ENCODE measurements around the gene ADD1.
"Not testable (repeated sequence)": the region's sequence is repeated elsewhere in the genome, so short reads cannot be mapped to it uniquely, and the experiment has no call there.

Gene ADD1

GRCh38 chr4:2922453-2923101 lies 78.9 kb downstream of the ADD1 start:
- DNase-seq (ENCODE audit: low read depth) = not testable (repeated sequence)

DNA sequence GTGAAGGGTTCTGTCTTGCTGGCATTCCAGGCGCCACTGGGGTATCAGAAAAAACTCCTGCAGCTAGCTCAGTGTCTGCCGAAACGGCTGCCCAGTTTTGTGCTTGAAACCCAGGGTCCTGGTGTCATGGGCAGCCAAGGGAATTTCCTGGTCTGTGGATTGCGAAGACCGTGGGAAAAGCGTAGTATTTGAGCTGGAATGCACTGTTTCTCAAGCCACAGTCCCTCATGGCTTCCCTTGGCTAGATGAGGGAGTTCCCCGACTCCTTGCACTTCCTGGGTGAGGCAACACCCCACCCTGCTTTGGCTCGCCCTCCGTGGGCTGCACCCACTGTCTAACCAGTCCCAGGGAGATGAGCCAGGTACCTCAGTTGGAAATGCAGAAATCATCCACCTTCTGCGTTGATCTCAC lies 79.5 kb downstream of the ADD1 start:
- no peak for DNase-seq (ENCODE audit: low read depth)

GRCh38 chr4:2923668-2924173 lies 80.1 kb downstream of the ADD1 start:
- DNase-seq (ENCODE audit: low read depth) = no peak

GRCh38 chr4:2924286-2924685 lies 80.6 kb downstream of the ADD1 start:
- DNase-seq (ENCODE audit: low read depth) = no peak

DNA sequence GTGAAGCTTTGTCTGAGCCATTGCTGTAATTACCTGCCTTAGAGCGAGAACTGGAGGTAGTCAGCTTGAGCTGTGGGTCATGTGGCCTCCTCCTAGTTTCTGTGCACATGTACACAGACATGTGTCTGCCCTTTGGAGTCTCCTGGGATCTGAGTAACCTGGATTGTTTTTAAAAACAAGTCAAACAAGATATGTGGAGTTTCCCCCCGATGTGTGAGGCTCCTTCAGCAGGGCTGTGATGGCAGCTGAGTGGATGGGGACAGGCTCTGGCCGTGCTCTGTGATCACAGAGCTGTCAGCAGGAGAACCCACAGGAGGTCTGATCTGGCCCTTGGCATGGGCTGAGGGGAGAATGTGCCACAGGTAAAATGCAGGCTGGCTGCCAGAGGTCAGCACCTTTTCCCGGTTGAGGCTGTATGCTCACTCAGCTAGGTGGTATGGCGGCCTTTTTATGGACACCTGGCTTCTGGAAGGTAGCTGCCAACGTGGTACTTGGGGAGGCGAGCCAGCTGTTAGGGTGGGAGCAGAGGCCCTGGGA lies 81.2 kb downstream of the ADD1 start:
- no peak for DNase-seq (ENCODE audit: low read depth)

GRCh38 chr4:2925496-2925895 lies 81.9 kb downstream of the ADD1 start:
- no peak for DNase-seq (ENCODE audit: low read depth)

DNA sequence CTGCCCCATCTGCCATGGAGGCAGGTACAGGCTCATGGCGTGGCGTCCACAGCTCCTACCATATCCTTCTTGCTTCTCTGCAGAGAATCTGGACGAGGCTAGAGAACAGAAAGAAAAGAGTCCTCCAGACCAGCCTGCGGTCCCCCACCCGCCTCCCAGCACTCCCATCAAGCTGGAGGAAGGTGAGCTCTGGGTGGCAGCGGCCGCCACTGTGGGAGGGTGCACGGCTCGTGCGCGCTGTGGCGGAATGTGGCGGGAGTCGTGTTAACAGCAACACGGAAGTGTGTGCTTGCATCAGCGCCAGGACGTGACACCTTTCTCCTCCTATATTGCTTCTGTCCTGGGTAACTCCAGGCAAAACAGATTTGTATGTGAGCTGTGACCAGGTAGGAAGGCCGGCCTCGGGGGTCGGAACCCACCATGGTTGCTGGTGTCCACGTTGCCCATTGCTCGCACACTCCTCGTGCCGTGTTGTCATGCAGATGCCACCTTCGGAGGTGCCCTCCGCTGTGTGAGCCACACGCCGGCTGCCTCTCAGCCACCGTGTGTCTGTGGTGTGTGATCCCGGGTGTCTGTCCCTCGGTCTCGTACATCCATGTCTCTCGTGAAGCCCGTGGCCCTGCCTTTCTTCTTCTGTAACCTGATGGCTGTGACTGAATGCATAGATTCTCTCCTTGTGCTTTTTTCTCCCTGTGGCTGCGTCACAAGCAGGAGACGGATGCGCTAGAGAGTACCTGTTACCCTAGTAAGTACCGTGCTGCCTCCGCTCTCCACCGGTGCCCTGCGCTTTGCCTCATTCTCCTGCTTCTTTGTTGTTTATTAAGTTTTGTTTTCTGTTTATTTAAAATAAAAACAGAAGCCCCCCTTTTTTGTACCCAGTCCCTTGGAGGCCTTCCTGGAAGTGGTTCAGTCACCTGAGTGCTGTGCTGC lies 82.6 kb downstream of the ADD1 start:
- DNase-seq (ENCODE audit: low read depth) = no peak

GRCh38 chr4:2927016-2927695 lies 83.5 kb downstream of the ADD1 start:
- DNase-seq (ENCODE audit: low read depth) = no peak

GRCh38 chr4:2927696-2928075 lies 84.0 kb downstream of the ADD1 start:
- DNase-seq (ENCODE audit: low read depth) = no peak

- DNase-seq (ENCODE audit: low read depth) = no peak
These were observed 84.9 kb downstream of the ADD1 start for GRCh38 chr4:2928242-2929176.

GRCh38 chr4:2929469-2929868 lies 85.8 kb downstream of the ADD1 start:
- no peak for DNase-seq (ENCODE audit: low read depth)

- no peak for DNase-seq (ENCODE audit: low read depth)
These were observed 86.6 kb downstream of the ADD1 start for GRCh38 chr4:2930135-2930757.

DNA sequence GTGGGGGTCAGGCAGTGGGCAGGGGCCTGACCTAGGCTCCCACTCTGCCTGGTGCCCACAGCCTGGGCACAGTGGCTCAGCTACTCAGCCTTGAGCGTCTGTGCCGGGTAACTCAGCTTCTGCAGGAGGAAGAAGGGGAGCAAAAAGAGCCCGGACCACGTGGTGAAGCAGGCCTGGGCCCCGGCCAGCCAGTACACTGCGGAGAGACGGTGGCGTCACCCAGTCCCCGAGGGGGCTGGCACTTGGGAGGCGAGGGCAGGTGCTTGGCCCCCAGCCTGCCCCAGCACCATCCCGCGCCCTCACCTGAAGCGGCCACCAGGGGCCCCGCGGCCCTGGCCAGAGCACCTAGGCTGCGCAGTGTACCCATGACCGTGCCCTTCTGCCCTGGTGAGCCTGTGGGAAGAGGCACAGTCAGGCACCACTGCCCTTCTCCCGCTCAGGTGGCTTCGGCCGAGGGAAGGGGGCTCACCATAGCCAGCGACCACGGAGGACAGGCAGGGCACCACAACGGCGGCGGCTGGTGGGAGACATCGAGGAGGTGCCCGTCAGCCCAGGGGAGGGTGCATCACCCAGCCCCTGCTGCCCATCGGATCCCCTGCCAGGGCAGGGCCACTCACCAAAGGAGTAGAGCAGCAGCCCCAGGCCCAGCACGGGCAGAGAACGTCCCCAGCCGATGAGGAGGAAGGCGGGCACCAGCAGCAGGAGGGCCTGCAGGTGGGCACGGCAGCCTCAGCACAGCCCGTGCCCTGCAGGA lies 87.3 kb downstream of the ADD1 start:
- DNase-seq (ENCODE audit: low read depth) = no peak

GRCh38 chr4:2931512-2932301 lies 88.1 kb downstream of the ADD1 start:
- no peak for DNase-seq (ENCODE audit: low read depth)

DNA sequence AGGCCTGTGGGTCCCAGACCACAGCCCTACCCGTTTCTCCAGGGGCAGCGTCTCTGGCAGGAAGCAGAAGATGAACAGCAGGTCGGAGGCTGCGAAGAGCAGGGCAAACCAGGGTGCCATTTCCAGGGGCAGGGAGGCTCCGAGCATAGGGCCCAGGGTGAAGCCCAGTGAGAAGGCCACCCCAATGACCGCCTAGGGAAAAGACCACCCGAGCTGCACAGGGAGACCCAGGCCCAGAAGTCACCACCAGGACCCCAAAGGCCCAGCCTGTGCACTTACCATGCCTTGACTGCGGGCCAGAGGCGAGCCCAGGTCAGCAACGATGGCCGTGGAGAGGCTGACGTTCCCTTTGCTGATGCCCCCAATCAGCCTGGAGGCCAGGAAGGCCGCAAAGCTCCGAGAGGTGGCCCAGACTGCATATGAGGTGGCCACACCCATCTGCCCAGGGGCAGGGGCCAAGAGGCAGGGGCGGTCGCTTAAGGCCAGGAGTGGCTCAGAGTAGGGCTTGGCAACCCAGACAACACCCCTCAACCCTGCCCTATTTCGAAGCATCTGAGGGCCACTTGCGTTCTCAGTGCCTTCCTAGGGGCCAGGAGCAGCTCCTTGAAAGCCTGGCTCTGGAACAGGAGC lies 88.8 kb downstream of the ADD1 start:
- no peak for DNase-seq (ENCODE audit: low read depth)

DNA sequence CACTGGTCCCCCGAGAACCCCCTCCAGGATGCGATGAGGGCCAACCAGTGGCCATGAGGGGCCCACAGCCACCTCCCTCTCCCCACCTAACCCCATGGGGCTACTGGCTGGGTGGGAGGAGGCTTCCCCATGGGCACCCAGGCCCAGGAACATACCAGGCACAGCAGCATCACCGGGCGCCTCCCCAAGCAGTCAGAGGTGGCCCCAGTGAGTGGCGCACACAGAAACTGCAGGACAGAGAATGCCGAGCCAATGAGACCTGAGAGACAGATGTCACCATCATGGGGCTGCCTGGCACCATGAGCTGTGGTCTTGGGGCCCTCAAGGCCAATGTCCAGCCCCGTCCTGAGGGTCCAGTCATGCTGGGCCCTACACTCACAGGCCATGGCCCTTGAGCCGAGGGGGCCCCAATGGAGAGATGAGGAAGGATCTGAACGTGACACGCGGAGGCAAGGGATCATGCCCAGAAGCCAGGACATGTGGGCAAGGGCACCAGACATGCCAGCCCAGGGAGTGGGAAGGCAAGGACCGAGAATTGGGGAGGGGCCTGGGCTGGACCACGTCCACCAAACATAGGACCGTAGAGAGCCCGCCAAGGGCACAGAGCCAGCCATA lies 89.4 kb downstream of the ADD1 start:
- no peak for DNase-seq (ENCODE audit: low read depth)

- DNase-seq (ENCODE audit: low read depth) = no peak
These were observed 90.0 kb downstream of the ADD1 start for GRCh38 chr4:2933566-2934076.
